Transverse colon (tissue), 4 donors: Measurements from ENCODE around the gene HIPK2. TPM values are rescaled to one million over a fixed set of nuclear protein-coding genes. Genes with fewer than 3 reads are reported as not detected.

Experiments
- DNase-seq: peaks from one replicate; pipeline ENCODE4 v3.0.0-alpha.2; 2019
- H3K27ac ChIP-seq, 4 donors: fragments of 200-600 bp; sonication (generic); 2 replicates each; pipeline ENCODE4 v1.5.1; 2016 to 2018; ENCODE audit warnings: inconsistent platforms in 4 of 4
- H3K27me3 ChIP-seq: fragments of 200-600 bp; sonication (generic); 2 replicates; pipeline ENCODE4 v1.5.1; 2017; ENCODE audit warnings: inconsistent platforms
- H3K36me3 ChIP-seq, 4 donors: fragments of 200-600 bp; sonication (generic); 2 replicates each; pipeline ENCODE4 v1.5.1; 2017 to 2019; ENCODE audit warnings: inconsistent platforms in 4 of 4
- H3K4me1 ChIP-seq, 4 donors: fragments of 200-600 bp; sonication (generic); 2 replicates each; pipeline ENCODE4 v1.5.1; 2017 to 2020; ENCODE audit warnings: inconsistent platforms in 4 of 4
- H3K4me3 ChIP-seq, 4 donors: fragments of 200-600 bp; sonication (generic); 1 replicate in 1 of 4; 2 replicates in 3 of 4; pipeline versions ENCODE4 v1.5.1 to v1.6.1; 2017 to 2019; ENCODE audit warnings: inconsistent platforms in 4 of 4
- H3K9me3 ChIP-seq, 2 donors: fragments of 200-600 bp; sonication (generic); 2 replicates each; pipeline ENCODE4 v1.5.1; 2017 to 2019; ENCODE audit warnings: inconsistent platforms in 2 of 2
- EP300 ChIP-seq: sonication (generic); formaldehyde crosslinking; IDR thresholded peaks from one replicate; pipeline ENCODE4 v1.6.1; 2017; ENCODE audit warnings: antibody characterized with exemption, low read depth
- POLR2A ChIP-seq: fragments of 450-650 bp; IDR thresholded peaks from one replicate; pipeline ENCODE4 v1.6.1; 2016; ENCODE audit warnings: antibody characterized with exemption, mild to moderate bottlenecking, moderate library complexity
- POLR2AphosphoS5 ChIP-seq, 3 donors: sonication (generic); formaldehyde crosslinking; IDR thresholded peaks; one replicate each; pipeline ENCODE4 v1.6.1; 2016; ENCODE audit warnings: antibody characterized with exemption in 3 of 3
- WGBS, 2 donors: methylation state at CpG; one replicate each; pipeline ENCODE4 v1.1.5; 2018; ENCODE audit warnings: low coverage in 1 of 2; 5-methylcytosine and 5-hydroxymethylcytosine counted together
- in situ Hi-C, 4 donors: fragments of 200-750 bp; cut with MboI; loops; one replicate each; pipeline versions ENCODE4 v1.15.0 to v1.15.1; 2017; ENCODE audit warnings: low sequenced_read_pairs in 3 of 4, low pct_ligation_motif_present in 1 of 4, low pct_unique_long_range_greater_than_20kb in 1 of 4
- intact Hi-C: fragments of 100-400 bp; cut with DNase I; formaldehyde crosslinking; loops from one replicate; pipeline ENCODE4 v1.15.1; 2023; ENCODE audit warnings: low total_unique reads
- total RNA-seq, 4 donors: library from RNA; depleted of rRNA; stranded (reverse); fragments of >200 nt; gene quantifications; one replicate each; pipeline ENCODE4 v1.1.0, GENCODE V29; 2016
- TF ChIP-seq, protein P1 (sequence below), 5 experiments: fragments of 200-600 bp in 3 of 5; fragments of 450-650 bp in 2 of 5; sonication (generic) in 3 of 5; IDR thresholded peaks; 1 replicate in 2 of 5; 2 replicates in 3 of 5; pipeline ENCODE4 v1.5.1; 2016 to 2017; ENCODE audit warnings: antibody characterized with exemption in 5 of 5, inconsistent platforms in 3 of 5, mild to moderate bottlenecking in 2 of 5, moderate library complexity in 1 of 5

Gene HIPK2
- total RNA-seq, 4 donors from 2014 or later = 27.3 to 40.3 (median 33.6) TPM

DNA sequence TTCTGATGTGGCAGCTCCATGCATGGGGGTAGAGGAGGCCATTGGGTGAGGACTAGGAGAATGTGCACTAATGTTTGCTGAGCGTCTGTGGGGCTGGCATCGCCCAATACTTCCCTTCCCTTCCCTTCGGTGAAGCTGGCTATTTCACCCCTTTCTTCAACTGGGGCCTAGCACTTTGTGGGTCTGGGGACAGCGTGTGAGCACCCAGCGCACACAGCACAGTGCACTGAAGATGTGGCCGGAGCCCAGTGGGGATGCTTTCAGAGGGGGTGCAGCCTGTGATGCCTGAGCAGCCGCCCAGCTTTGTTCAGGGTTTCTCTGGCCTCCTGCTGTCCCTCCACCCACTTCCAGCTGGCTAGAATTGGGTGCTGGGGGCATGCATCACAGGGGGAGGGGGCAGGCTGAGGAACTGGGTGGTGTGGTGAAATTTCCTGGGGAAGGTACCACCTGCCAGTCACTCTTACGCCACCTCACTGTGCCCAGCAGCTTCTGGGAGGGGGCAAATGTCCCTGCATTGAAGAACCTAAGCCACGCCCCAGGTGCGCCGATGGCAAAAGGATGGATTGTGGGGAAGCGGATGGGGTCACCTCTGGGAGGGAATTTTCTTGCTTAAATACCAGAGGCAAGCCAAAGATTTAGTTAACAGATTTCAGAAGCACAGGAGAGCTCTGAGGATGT lies 208.8 kb downstream of the HIPK2 start:
- Histone ChIP-seq H3K27me3 (no peaks in the 10 kb centered on the region), H3K27ac (no peak overlapping the region), H3K4me3 (no peak overlapping the region), H3K4me1 (no peaks in the 10 kb centered on the region), H3K36me3 (peaks cover 0 to 19% (median 9%) of the 10 kb centered on the region in 4 donors), H3K9me3 (no peaks in the 10 kb centered on the region)
- intact Hi-C loops = no loop called here
- 97% methylated on average over 12 of the region's 12 CpGs; no CpG with 5 or more reads in 1 of the 2 donors for WGBS, 2 donors
- DNase-seq = no peak
- TF ChIP-seq POLR2A = no peak
- no peak for TF ChIP-seq EP300
- TF ChIP-seq POLR2AphosphoS5 (IDR thresholded peaks at IDR 0.05) = no peak
- TF ChIP-seq, protein P1, sequence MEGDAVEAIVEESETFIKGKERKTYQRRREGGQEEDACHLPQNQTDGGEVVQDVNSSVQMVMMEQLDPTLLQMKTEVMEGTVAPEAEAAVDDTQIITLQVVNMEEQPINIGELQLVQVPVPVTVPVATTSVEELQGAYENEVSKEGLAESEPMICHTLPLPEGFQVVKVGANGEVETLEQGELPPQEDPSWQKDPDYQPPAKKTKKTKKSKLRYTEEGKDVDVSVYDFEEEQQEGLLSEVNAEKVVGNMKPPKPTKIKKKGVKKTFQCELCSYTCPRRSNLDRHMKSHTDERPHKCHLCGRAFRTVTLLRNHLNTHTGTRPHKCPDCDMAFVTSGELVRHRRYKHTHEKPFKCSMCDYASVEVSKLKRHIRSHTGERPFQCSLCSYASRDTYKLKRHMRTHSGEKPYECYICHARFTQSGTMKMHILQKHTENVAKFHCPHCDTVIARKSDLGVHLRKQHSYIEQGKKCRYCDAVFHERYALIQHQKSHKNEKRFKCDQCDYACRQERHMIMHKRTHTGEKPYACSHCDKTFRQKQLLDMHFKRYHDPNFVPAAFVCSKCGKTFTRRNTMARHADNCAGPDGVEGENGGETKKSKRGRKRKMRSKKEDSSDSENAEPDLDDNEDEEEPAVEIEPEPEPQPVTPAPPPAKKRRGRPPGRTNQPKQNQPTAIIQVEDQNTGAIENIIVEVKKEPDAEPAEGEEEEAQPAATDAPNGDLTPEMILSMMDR (IDR thresholded peaks at IDR 0.05) = no peak
- in situ Hi-C loops = no loop called here

- Histone ChIP-seq H3K4me1 (no peaks in the 10 kb centered on the region), H3K27me3 (no peaks in the 10 kb centered on the region), H3K27ac (no peak overlapping the region), H3K9me3 (no peaks in the 10 kb centered on the region), H3K36me3 (peaks cover 0 to 13% (median 6%) of the 10 kb centered on the region in 4 donors), H3K4me3 (no peak overlapping the region)
- 90 to 100% methylated on average over 1 to 6 of the region's 6 CpGs for WGBS, 2 donors
- in situ Hi-C loops = no loop called here
- TF ChIP-seq, protein P1 (IDR thresholded peaks at IDR 0.05) = no peak
- TF ChIP-seq POLR2A = no peak
- TF ChIP-seq POLR2AphosphoS5 (IDR thresholded peaks at IDR 0.05) = no peak
- no peak for TF ChIP-seq EP300
- no peak for DNase-seq
- intact Hi-C loops = no loop called here
These were observed 209.5 kb downstream of the HIPK2 start for GRCh38 chr7:139568346-139568675.

GRCh38 chr7:139567647-139568345 lies 210.0 kb downstream of the HIPK2 start:
- H3K9me3 ChIP-seq = no peaks in the 10 kb centered on the region
- TF ChIP-seq, protein P1 (IDR thresholded peaks at IDR 0.05) = no peak
- TF ChIP-seq POLR2A (no peak), POLR2AphosphoS5 (IDR thresholded peaks at IDR 0.05) (no peak), EP300 (no peak)
- no peaks in the 10 kb centered on the region for H3K27me3 ChIP-seq
- no peaks in the 10 kb centered on the region for H3K4me1 ChIP-seq
- peaks cover 0 to 8% (median 3%) of the 10 kb centered on the region in 4 donors for H3K36me3 ChIP-seq
- no peak for DNase-seq
- intact Hi-C loops = no loop called here
- in situ Hi-C loops = no loop called here
- WGBS, 2 donors = 92 to 100% methylated on average over 1 to 14 of the region's 14 CpGs
- no peak overlapping the region for H3K27ac ChIP-seq
- H3K4me3 ChIP-seq = no peak overlapping the region

DNA sequence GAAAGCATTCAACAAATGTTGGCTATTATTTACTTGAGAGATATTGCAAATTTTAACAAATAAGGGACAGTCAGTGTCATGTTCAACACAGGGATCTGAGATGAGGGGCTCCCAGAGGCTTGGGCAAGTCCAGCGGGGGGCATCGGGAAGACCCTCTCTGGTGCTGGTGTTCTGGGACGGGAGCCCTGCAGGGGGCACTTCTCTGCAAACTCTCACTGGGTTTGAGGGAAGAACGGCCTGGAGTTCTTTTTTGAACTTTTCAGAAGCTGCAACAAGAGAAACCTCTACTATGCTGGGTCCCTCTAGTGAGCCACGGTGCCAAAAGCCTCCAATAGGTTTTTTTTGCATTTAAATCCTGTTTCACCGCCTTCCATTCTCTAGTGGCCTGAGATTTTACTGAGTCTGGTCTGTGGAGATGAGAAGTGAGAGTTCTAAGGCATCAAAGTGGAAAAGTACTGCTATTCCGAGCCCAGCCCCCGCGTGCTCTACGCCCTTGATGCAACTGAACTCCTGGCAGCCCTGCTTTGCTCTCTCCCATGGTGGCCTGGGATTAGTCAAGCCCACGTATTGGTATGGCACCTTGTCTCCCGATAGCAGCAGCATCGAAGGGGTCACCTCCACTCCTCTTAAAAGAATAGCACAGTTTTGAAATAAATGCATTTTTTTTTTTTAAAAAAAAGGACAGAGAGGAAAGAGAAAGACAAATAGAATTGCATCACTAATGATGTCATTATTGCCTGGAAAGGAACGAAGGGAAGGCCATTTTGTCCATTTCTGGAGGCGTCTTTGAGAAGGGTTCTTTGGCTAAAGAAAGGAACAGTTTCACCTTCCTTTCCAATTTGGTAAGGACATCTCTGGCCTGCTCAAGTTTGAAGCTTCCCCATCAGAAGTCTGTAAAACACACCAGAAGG lies 210.8 kb downstream of the HIPK2 start:
- in situ Hi-C loops = no loop called here
- TF ChIP-seq POLR2AphosphoS5 (IDR thresholded peaks at IDR 0.05) (no peak), EP300 (no peak), POLR2A (no peak)
- TF ChIP-seq, protein P1 (IDR thresholded peaks at IDR 0.05) = no peak
- 85 to 94% methylated on average over 8 to 15 of the region's 15 CpGs for WGBS, 2 donors
- no peaks in the 10 kb centered on the region for H3K27me3 ChIP-seq
- no peak overlapping the region for H3K27ac ChIP-seq
- intact Hi-C loops = no loop called here
- H3K9me3 ChIP-seq = no peaks in the 10 kb centered on the region
- H3K4me3 ChIP-seq = no peak overlapping the region
- H3K4me1 ChIP-seq = no peaks in the 10 kb centered on the region
- H3K36me3 ChIP-seq = peaks cover 0 to 5% (median 2%) of the 10 kb centered on the region in 4 donors
- DNase-seq = no peak
